K562 (cell line): ENCODE results near the gene TAS2R16.

ENCODE experiments used
- CEBPB ChIP-seq: fragments of 450-650 bp; IDR thresholded peaks from 2 replicates; pipeline ENCODE4 v1.6.1; 2016; ENCODE audit warnings: missing genetic modification characterization, missing compliant biosample characterization
- EZH2 ChIP-seq: IDR thresholded peaks from 2 replicates; pipeline ENCODE4 v1.6.1; 2012; ENCODE audit warnings: low read depth, mild to moderate bottlenecking, inconsistent platforms, low read length, borderline replicate concordance
- HIVEP1 ChIP-seq: fragments of 250-450 bp; sonication (Bioruptor Pico); IDR thresholded peaks from 2 replicates; pipeline ENCODE4 v1.4.0; 2020; ENCODE audit warnings: mild to moderate bottlenecking
- HMG20B ChIP-seq: fragments of 250-450 bp; sonication (Bioruptor Pico); IDR thresholded peaks from 2 replicates; pipeline ENCODE4 v1.5.0; 2021; ENCODE audit warnings: mild to moderate bottlenecking
- ZNF707 ChIP-seq: fragments of 250-450 bp; sonication (Bioruptor Pico); conservative IDR thresholded peaks from 2 replicates; pipeline ENCODE4 v1.8.0; 2022; ENCODE audit warnings: inconsistent platforms, mild to moderate bottlenecking, moderate library complexity
- TF ChIP-seq, protein P1 (sequence below), 3 experiments: IDR thresholded peaks in 2 of 3; conservative IDR thresholded peaks in 1 of 3; 2 replicates each; pipeline ENCODE4 v1.5.1; 2011 to 2012; ENCODE audit warnings: low read length in 3 of 3, mild to moderate bottlenecking in 3 of 3, control low read depth in 2 of 3, improper control_type of control experiment in 1 of 3, inconsistent platforms in 1 of 3, low read depth in 1 of 3, mixed read lengths in 1 of 3, moderate library complexity in 1 of 3; ENCODE audit not compliant: insufficient read depth in 2 of 3

DNA sequence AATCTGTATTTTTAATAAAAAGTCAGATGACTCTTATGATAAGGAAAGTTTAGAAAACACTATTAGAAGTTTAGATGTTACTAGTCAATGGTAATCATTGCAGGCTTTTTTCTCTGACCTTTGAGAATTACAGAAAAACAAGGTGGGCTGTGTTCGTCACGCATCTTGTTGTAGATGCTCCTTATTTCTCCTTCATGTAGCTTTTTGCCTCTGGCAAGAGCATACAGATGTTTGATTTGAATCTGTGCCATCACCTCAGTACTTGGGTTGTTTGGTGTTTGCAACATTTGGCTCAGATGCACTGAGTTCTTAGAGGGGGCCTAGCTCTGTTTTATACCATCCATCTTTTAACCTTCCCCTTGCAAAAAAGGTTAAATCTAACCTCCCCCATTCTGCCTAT lies 11.5 kb downstream of the TAS2R16 start:
- TF ChIP-seq, protein P1, sequence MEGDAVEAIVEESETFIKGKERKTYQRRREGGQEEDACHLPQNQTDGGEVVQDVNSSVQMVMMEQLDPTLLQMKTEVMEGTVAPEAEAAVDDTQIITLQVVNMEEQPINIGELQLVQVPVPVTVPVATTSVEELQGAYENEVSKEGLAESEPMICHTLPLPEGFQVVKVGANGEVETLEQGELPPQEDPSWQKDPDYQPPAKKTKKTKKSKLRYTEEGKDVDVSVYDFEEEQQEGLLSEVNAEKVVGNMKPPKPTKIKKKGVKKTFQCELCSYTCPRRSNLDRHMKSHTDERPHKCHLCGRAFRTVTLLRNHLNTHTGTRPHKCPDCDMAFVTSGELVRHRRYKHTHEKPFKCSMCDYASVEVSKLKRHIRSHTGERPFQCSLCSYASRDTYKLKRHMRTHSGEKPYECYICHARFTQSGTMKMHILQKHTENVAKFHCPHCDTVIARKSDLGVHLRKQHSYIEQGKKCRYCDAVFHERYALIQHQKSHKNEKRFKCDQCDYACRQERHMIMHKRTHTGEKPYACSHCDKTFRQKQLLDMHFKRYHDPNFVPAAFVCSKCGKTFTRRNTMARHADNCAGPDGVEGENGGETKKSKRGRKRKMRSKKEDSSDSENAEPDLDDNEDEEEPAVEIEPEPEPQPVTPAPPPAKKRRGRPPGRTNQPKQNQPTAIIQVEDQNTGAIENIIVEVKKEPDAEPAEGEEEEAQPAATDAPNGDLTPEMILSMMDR (IDR thresholded peaks at IDR 0.05 in 2 of 3, conservative IDR thresholded peaks at IDR 0.05 in 1 of 3; ENCODE audit: insufficient read depth in 2 of 3, low read depth in 1 of 3, low read length in 3 of 3) = no peak
- no peak for TF ChIP-seq EZH2
- no peak for TF ChIP-seq CEBPB
- no peak for TF ChIP-seq HIVEP1 (CRISPR knock-in tag)
- TF ChIP-seq ZNF707 (CRISPR knock-in tag) = no peak
- no peak for TF ChIP-seq HMG20B (CRISPR knock-in tag)
